H9 (cell line): ENCODE data around the gene NRP1. TPM values are rescaled to one million over a fixed set of nuclear protein-coding genes. Genes with fewer than 3 reads are reported as not detected.

ENCODE experiments used
- DNase-seq: peaks from one replicate; pipeline ENCODE4 v3.0.0-alpha.2; 2017
- H2AFZ ChIP-seq: one replicate; pipeline ENCODE4 v1.6.1; 2013; ENCODE audit warnings: mild to moderate bottlenecking, low read length, control low read depth, moderate library complexity
- H2AK5ac ChIP-seq: 2 replicates; pipeline ENCODE4 v1.6.1; 2013; ENCODE audit warnings: low read length, control low read depth, mixed read lengths; ENCODE audit not compliant: insufficient read length
- H2BK120ac ChIP-seq: one replicate; pipeline ENCODE4 v1.6.1; 2013; ENCODE audit warnings: low read depth, mild to moderate bottlenecking, low read length, control low read depth, inconsistent platforms; ENCODE audit not compliant: poor library complexity, severe bottlenecking
- H2BK12ac ChIP-seq: 2 replicates; pipeline ENCODE4 v1.6.1; 2013; ENCODE audit warnings: low read length, control low read depth, mixed read lengths, low read depth; ENCODE audit not compliant: insufficient read length
- H2BK15ac ChIP-seq: 2 replicates; pipeline ENCODE4 v1.6.1; 2013; ENCODE audit warnings: low read depth, low read length, control low read depth
- H2BK20ac ChIP-seq: one replicate; pipeline ENCODE4 v1.6.1; 2013; ENCODE audit warnings: low read depth, mild to moderate bottlenecking, low read length, control low read depth, inconsistent platforms; ENCODE audit not compliant: poor library complexity, severe bottlenecking
- H2BK5ac ChIP-seq: 2 replicates; pipeline ENCODE4 v1.6.1; 2013; ENCODE audit warnings: low read length, control low read depth, mixed read lengths; ENCODE audit not compliant: insufficient read length
- H3K14ac ChIP-seq: 2 replicates; pipeline ENCODE4 v1.6.1; 2013; ENCODE audit warnings: low read length, control low read depth; ENCODE audit not compliant: insufficient read depth
- H3K18ac ChIP-seq: 2 replicates; pipeline ENCODE4 v1.6.1; 2013; ENCODE audit warnings: low read depth, mild to moderate bottlenecking, mixed read lengths, low read length, control low read depth; ENCODE audit not compliant: insufficient read length
- H3K23ac ChIP-seq: 2 replicates; pipeline ENCODE4 v1.6.1; 2013; ENCODE audit warnings: low read length, control low read depth, mixed read lengths, low read depth; ENCODE audit not compliant: insufficient read length
- H3K23me2 ChIP-seq: 2 replicates; pipeline ENCODE4 v1.6.1; 2013; ENCODE audit warnings: low read depth, mild to moderate bottlenecking, mixed read lengths, low read length, control low read depth; ENCODE audit not compliant: insufficient read length, poor library complexity, severe bottlenecking
- H3K27ac ChIP-seq: 2 replicates; pipeline ENCODE4 v1.5.1; 2013; ENCODE audit warnings: low read length, control low read depth, mixed read lengths, low read depth; ENCODE audit not compliant: insufficient read length
- H3K27me3 ChIP-seq: 2 replicates; pipeline ENCODE4 v1.6.1; 2013; ENCODE audit warnings: low read length, control low read depth, inconsistent platforms; ENCODE audit not compliant: insufficient read depth
- H3K4ac ChIP-seq: 2 replicates; pipeline ENCODE4 v1.6.1; 2013; ENCODE audit warnings: low read depth, mild to moderate bottlenecking, control low read depth, inconsistent platforms, low read length, moderate library complexity
- H3K4me1 ChIP-seq: 2 replicates; pipeline ENCODE4 v1.6.1; 2013; ENCODE audit warnings: low read length, control low read depth, inconsistent platforms; ENCODE audit not compliant: insufficient read depth
- H3K4me2 ChIP-seq: 2 replicates; pipeline ENCODE4 v1.6.1; 2013; ENCODE audit warnings: low read length, control low read depth, mixed read lengths; ENCODE audit not compliant: insufficient read length, insufficient read depth
- H3K56ac ChIP-seq: 2 replicates; pipeline ENCODE4 v1.6.1; 2013; ENCODE audit warnings: low read depth, mild to moderate bottlenecking, mixed read lengths, low read length, control low read depth; ENCODE audit not compliant: insufficient read length
- H3K79me1 ChIP-seq: 2 replicates; pipeline ENCODE4 v1.6.1; 2013; ENCODE audit warnings: low read depth, mild to moderate bottlenecking, moderate library complexity, low read length, control low read depth, inconsistent platforms; ENCODE audit not compliant: insufficient read depth, poor library complexity, severe bottlenecking
- H3K79me2 ChIP-seq: 2 replicates; pipeline ENCODE4 v1.6.1; 2013; ENCODE audit warnings: low read length, control low read depth, inconsistent platforms; ENCODE audit not compliant: insufficient read depth
- H3K9ac ChIP-seq: 2 replicates; pipeline ENCODE4 v1.6.1; 2013; ENCODE audit warnings: low read length, control low read depth, mixed read lengths; ENCODE audit not compliant: insufficient read length; ENCODE audit errors: extremely low read depth
- H3K9me3 ChIP-seq: one replicate; pipeline ENCODE4 v1.6.1; 2013; ENCODE audit warnings: low read depth, low read length, inconsistent platforms; ENCODE audit not compliant: control insufficient read depth
- H3T11ph ChIP-seq: one replicate; pipeline ENCODE4 v1.6.1; 2013; ENCODE audit warnings: mild to moderate bottlenecking, low read length, control low read depth, inconsistent platforms
- H4K20me1 ChIP-seq: one replicate; pipeline ENCODE4 v1.6.1; 2013; ENCODE audit not compliant: control insufficient read depth, insufficient read length, insufficient read depth
- H4K5ac ChIP-seq: 2 replicates; pipeline ENCODE4 v1.6.1; 2013; ENCODE audit warnings: low read depth, mild to moderate bottlenecking, mixed read lengths, low read length, control low read depth; ENCODE audit not compliant: insufficient read length
- H4K8ac ChIP-seq: replicated peaks from 2 replicates; pipeline ENCODE4 v1.6.1; 2013; ENCODE audit warnings: low read length, control low read depth, mixed read lengths, low read depth; ENCODE audit not compliant: insufficient read length
- H4K91ac ChIP-seq: 2 replicates; pipeline ENCODE4 v1.6.1; 2013; ENCODE audit warnings: low read depth, mild to moderate bottlenecking, moderate library complexity, mixed read lengths, low read length, control low read depth; ENCODE audit not compliant: insufficient read length
- H3K27ac Mint-ChIP-seq, 3 experiments: 2 replicates in 2 of 3; 3 replicates in 1 of 3; pipeline ENCODE4 v1.8.0; 2020 to 2021; ENCODE audit warnings: mixed read lengths in 3 of 3, mild to moderate bottlenecking in 1 of 3, moderate library complexity in 1 of 3
- H3K27me3 Mint-ChIP-seq: 2 replicates; pipeline ENCODE4 v1.8.0; 2021; ENCODE audit warnings: low read depth, mild to moderate bottlenecking, moderate library complexity, mixed read lengths
- H3K36me3 Mint-ChIP-seq, 3 experiments: 2 replicates in 2 of 3; 3 replicates in 1 of 3; pipeline ENCODE4 v1.8.0; 2020 to 2021; ENCODE audit warnings: low read depth in 3 of 3, mixed read lengths in 3 of 3; ENCODE audit not compliant: insufficient read depth in 1 of 3
- H3K4me1 Mint-ChIP-seq, 2 experiments: 2 replicates each; pipeline ENCODE4 v1.8.0; 2020; ENCODE audit warnings: mixed read lengths in 2 of 2
- H3K4me3 Mint-ChIP-seq, 2 experiments: 2 replicates in 1 of 2; 3 replicates in 1 of 2; pipeline ENCODE4 v1.8.0; 2020 to 2021; ENCODE audit warnings: mild to moderate bottlenecking in 2 of 2, mixed read lengths in 2 of 2, moderate library complexity in 1 of 2
- H3K9me3 Mint-ChIP-seq, 2 experiments: 2 replicates in 1 of 2; 3 replicates in 1 of 2; pipeline ENCODE4 v1.8.0; 2020; ENCODE audit warnings: mild to moderate bottlenecking in 2 of 2, mixed read lengths in 2 of 2, moderate library complexity in 1 of 2
- CTCF ChIP-seq: fragments of 200-600 bp; sonication (generic); conservative IDR thresholded peaks from 3 replicates; pipeline ENCODE4 v1.8.0; 2021; ENCODE audit warnings: antibody characterized with exemption, mild to moderate bottlenecking
- WGBS: extraction: QIAGEN DNeasy Blood & Tissue Kit; methylation state at CpG from one replicate; pipeline ENCODE4 v1.1.7; 2013; ENCODE audit warnings: missing lambda C conversion rate, low lambda C conversion rate, mixed read lengths; ENCODE audit not compliant: insufficient read length; ENCODE audit errors: extremely low coverage; 5-methylcytosine and 5-hydroxymethylcytosine counted together
- total RNA-seq: library from RNA; stranded (reverse); gene quantifications from 2 replicates; pipeline ENCODE4 v1.2.1, GENCODE V29; 2021

Gene NRP1
- total RNA-seq, 1 experiment from 2014 or later, result 4.6 TPM

- H3K56ac ChIP-seq, result no peak overlapping the region
- no peak overlapping the region for H4K5ac ChIP-seq
- H2BK5ac ChIP-seq, result no peak overlapping the region
- H3K23ac ChIP-seq, result no peak overlapping the region
- no CpG with 5 or more reads among the region's 2 CpGs for WGBS
- Mint-ChIP-seq H3K27me3 (no peaks in the 10 kb centered on the region), H3K4me1 (peaks cover 5 to 12% of the 10 kb centered on the region in 2 experiments), H3K9me3 (no peaks in the 10 kb centered on the region), H3K27ac (no peak overlapping the region), H3K4me3 (no peak overlapping the region), H3K36me3 (no peaks in the 10 kb centered on the region)
- H2BK15ac ChIP-seq, result no peak overlapping the region
- H4K8ac ChIP-seq, result no peak overlapping the region
- no peaks in the 10 kb centered on the region for H3K4me1 ChIP-seq
- H3K14ac ChIP-seq, result no peak overlapping the region
- no peaks in the 10 kb centered on the region for H3K23me2 ChIP-seq
- no peak overlapping the region for H3K4me2 ChIP-seq
- no peak for TF ChIP-seq CTCF
- H2BK120ac ChIP-seq, result no peak overlapping the region
- no peak overlapping the region for H3K9ac ChIP-seq
- H3K4ac ChIP-seq, result no peak overlapping the region
- H3K18ac ChIP-seq, result no peak overlapping the region
- H3K79me1 ChIP-seq, result no peaks in the 10 kb centered on the region
- no peak overlapping the region for H2BK12ac ChIP-seq
- no peaks in the 10 kb centered on the region for H3K27me3 ChIP-seq
- H3K27ac ChIP-seq, result no peak overlapping the region
- H4K20me1 ChIP-seq, result no peaks in the 10 kb centered on the region
- H2AFZ ChIP-seq, result no peak overlapping the region
- H3K79me2 ChIP-seq, result no peaks in the 10 kb centered on the region
- H3T11ph ChIP-seq, result no peak overlapping the region
- H2BK20ac ChIP-seq, result no peak overlapping the region
- no peaks in the 10 kb centered on the region for H3K9me3 ChIP-seq
- DNase-seq, result no peak
- no peak overlapping the region for H2AK5ac ChIP-seq
- H4K91ac ChIP-seq, result no peak overlapping the region
Observed at GRCh38 chr10:33298893-33299292, 35.6 kb downstream of the NRP1 start.
